Right ventricle myocardium superior (tissue), 1 donor: ENCODE data around the gene INVS. TPM values are rescaled to one million over a fixed set of nuclear protein-coding genes. Genes with fewer than 3 reads are reported as not detected.
A peak's percentile ranks its signal among the peaks of the same experiment; 100 is the strongest.
"Not testable (repeated sequence)": the region's sequence is repeated elsewhere in the genome, so short reads cannot be mapped to it uniquely, and the experiment has no call there.

ENCODE experiments used
- ATAC-seq: fragments of 200-7000 bp; cut with Tn5 transposase; one replicate; pipeline ENCODE4 v1.9.1; 2020; ENCODE audit warnings: mild to moderate bottlenecking; ENCODE audit not compliant: poor library complexity
- DNase-seq: peaks from one replicate; pipeline ENCODE4 v3.0.0-alpha.2; 2020
- intact Hi-C: fragments of 100-400 bp; cut with DNase I; formaldehyde crosslinking; loops from one replicate; pipeline ENCODE4 v1.11.2; 2022
- total RNA-seq: library from RNA; stranded (reverse); fragmentation: NEBNext Ultra II Directional; extraction: Animal tissue kit (Norgen Biotek cat#: 25700); gene quantifications from one replicate; pipeline ENCODE4 v1.2.1, GENCODE V29; 2021
- donor health status: DM: no; HTN: yes; CAD: no; lungs with severe emphysema.

INVS gene
- total RNA-seq, 1 donor from 2014 or later: 5.6 TPM

- ATAC-seq (peak; percentile 98), DNase-seq (peak; percentile 93)
- intact Hi-C loops: no loop called here
Observed at GRCh38 chr9:100111235-100111634, 12.2 kb downstream of the INVS start.

- ATAC-seq: no peak
- intact Hi-C loops: no loop called here
- no peak for DNase-seq
Observed at GRCh38 chr9:100112677-100113336, 13.8 kb downstream of the INVS start.

GRCh38 chr9:100117316-100117715, 18.3 kb downstream of the INVS start:
- no peak for ATAC-seq
- no peak for DNase-seq
- intact Hi-C loops: no loop called here

GRCh38 chr9:100120286-100120685, 21.2 kb downstream of the INVS start:
- ATAC-seq (no peak), DNase-seq (no peak)
- intact Hi-C loops: no loop called here

GRCh38 chr9:100125236-100125635, 26.2 kb downstream of the INVS start:
- intact Hi-C loops: no loop called here
- ATAC-seq (no peak), DNase-seq (no peak)

- DNase-seq (no peak), ATAC-seq (no peak)
- intact Hi-C loops: no loop called here
Observed at GRCh38 chr9:100125910-100126309, 26.9 kb downstream of the INVS start.

- no peak for DNase-seq
- intact Hi-C loops: no loop called here
- no peak for ATAC-seq
Observed at GRCh38 chr9:100126423-100126822, 27.4 kb downstream of the INVS start.

- intact Hi-C loops: no loop called here
- ATAC-seq (no peak), DNase-seq (no peak)
Observed at GRCh38 chr9:100129772-100130171, 30.7 kb downstream of the INVS start.

- intact Hi-C loops: no loop called here
- DNase-seq (no peak), ATAC-seq (no peak)
Observed at GRCh38 chr9:100131216-100131615, 32.2 kb downstream of the INVS start.

GRCh38 chr9:100131875-100132430, 32.9 kb downstream of the INVS start:
- no peak for ATAC-seq

GRCh38 chr9:100134731-100135130, 35.7 kb downstream of the INVS start:
- DNase-seq: no peak
- intact Hi-C loops: no loop called here
- ATAC-seq: no peak

More at GRCh38 chr9:100131875-100132430, 32.9 kb downstream of the INVS start:
- intact Hi-C loops: no loop called here
- no peak for DNase-seq

GRCh38 chr9:100136799-100137198, 37.8 kb downstream of the INVS start:
- DNase-seq, intact Hi-C loops, ATAC-seq: not testable (repeated sequence)

GRCh38 chr9:100140303-100140702, 41.3 kb downstream of the INVS start:
- DNase-seq, intact Hi-C loops, ATAC-seq: not testable (repeated sequence)

GRCh38 chr9:100141862-100142261, 42.8 kb downstream of the INVS start:
- intact Hi-C loops, DNase-seq, ATAC-seq: not testable (repeated sequence)

GRCh38 chr9:100145167-100145934, 46.3 kb downstream of the INVS start:
- intact Hi-C loops, ATAC-seq: not testable (repeated sequence)

GRCh38 chr9:100145976-100146375, 46.9 kb downstream of the INVS start:
- DNase-seq, ATAC-seq, intact Hi-C loops: not testable (repeated sequence)

More at GRCh38 chr9:100145167-100145934, 46.3 kb downstream of the INVS start:
- not testable (repeated sequence) for DNase-seq

- ATAC-seq: no peak
- intact Hi-C loops: no loop called here
- DNase-seq: no peak
Observed at GRCh38 chr9:100150214-100150613, 51.2 kb downstream of the INVS start.

- ATAC-seq: no peak
- intact Hi-C loops: no loop called here
Observed at GRCh38 chr9:100160021-100160420, 61.0 kb downstream of the INVS start.

GRCh38 chr9:100167176-100167575, 68.1 kb downstream of the INVS start:
- intact Hi-C loops: no loop called here
- no peak for DNase-seq
- ATAC-seq: no peak

More at GRCh38 chr9:100160021-100160420, 61.0 kb downstream of the INVS start:
- DNase-seq: no peak
